Measurements from ENCODE around the gene ADAMTSL1. TPM values are rescaled to one million over a fixed set of nuclear protein-coding genes. Genes with fewer than 3 reads are reported as not detected.

ADAMTSL1 gene
- total RNA-seq, 1 donor from 2014 or later: 12.6 TPM

- Histone ChIP-seq H3K79me2 (ENCODE audit: insufficient read depth, low read length) (no peaks in the 10 kb centered on the region), H2AFZ (ENCODE audit: low read depth, low read length) (no peak overlapping the region), H3K4me2 (ENCODE audit: low read length) (no peak overlapping the region), H3K9ac (ENCODE audit: low read length) (no peak overlapping the region), H3K27ac (ENCODE audit: low read depth, low read length) (no peak overlapping the region), H3K4me3 (ENCODE audit: insufficient read depth, low read depth, low read length) (no peak overlapping the region), H4K20me1 (ENCODE audit: insufficient read depth, low read length) (no peaks in the 10 kb centered on the region), H3K4me1 (ENCODE audit: insufficient read depth, low read length) (no peaks in the 10 kb centered on the region), H3K36me3 (ENCODE audit: insufficient read depth, low read length) (peaks cover 30% of the 10 kb centered on the region), H3K9me3 (ENCODE audit: insufficient read depth, low read depth, low read length) (no peaks in the 10 kb centered on the region), H3K27me3 (ENCODE audit: insufficient read depth, low read length) (no peaks in the 10 kb centered on the region)
- no peak for FAIRE-seq
- Mint-ChIP-seq H3K36me3 (ENCODE audit: low read depth, unreplicated experiment) (no peaks in the 10 kb centered on the region), H3K4me1 (ENCODE audit: low read depth, unreplicated experiment) (no peaks in the 10 kb centered on the region), H3K4me3 (ENCODE audit: unreplicated experiment) (no peak overlapping the region), H3K9me3 (ENCODE audit: unreplicated experiment) (no peaks in the 10 kb centered on the region), H3K27ac (ENCODE audit: unreplicated experiment) (no peak overlapping the region), H3K27me3 (ENCODE audit: low read depth, unreplicated experiment) (no peaks in the 10 kb centered on the region)
- TF ChIP-seq, protein P1, sequence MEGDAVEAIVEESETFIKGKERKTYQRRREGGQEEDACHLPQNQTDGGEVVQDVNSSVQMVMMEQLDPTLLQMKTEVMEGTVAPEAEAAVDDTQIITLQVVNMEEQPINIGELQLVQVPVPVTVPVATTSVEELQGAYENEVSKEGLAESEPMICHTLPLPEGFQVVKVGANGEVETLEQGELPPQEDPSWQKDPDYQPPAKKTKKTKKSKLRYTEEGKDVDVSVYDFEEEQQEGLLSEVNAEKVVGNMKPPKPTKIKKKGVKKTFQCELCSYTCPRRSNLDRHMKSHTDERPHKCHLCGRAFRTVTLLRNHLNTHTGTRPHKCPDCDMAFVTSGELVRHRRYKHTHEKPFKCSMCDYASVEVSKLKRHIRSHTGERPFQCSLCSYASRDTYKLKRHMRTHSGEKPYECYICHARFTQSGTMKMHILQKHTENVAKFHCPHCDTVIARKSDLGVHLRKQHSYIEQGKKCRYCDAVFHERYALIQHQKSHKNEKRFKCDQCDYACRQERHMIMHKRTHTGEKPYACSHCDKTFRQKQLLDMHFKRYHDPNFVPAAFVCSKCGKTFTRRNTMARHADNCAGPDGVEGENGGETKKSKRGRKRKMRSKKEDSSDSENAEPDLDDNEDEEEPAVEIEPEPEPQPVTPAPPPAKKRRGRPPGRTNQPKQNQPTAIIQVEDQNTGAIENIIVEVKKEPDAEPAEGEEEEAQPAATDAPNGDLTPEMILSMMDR (IDR thresholded peaks at IDR 0.05; ENCODE audit: insufficient read depth, low read depth, low read length): no peak
- no peak for TF ChIP-seq EZH2 (IDR thresholded peaks at IDR 0.05; ENCODE audit: insufficient read depth, low read length)
- no peak for DNase-seq (ENCODE audit: low read depth)
Measured at GRCh38 chr9:18718932-18719331, 245.0 kb downstream of the ADAMTSL1 start.

GRCh38 chr9:18720691-18721090, 246.7 kb downstream of the ADAMTSL1 start:
- TF ChIP-seq, protein P1 (IDR thresholded peaks at IDR 0.05; ENCODE audit: insufficient read depth, low read depth, low read length): no peak
- no peak for TF ChIP-seq EZH2 (IDR thresholded peaks at IDR 0.05; ENCODE audit: insufficient read depth, low read length)
- H2AFZ ChIP-seq (ENCODE audit: low read depth, low read length): no peak overlapping the region
- Mint-ChIP-seq H3K27me3 (ENCODE audit: low read depth, unreplicated experiment) (no peaks in the 10 kb centered on the region), H3K27ac (ENCODE audit: unreplicated experiment) (no peak overlapping the region), H3K9me3 (ENCODE audit: unreplicated experiment) (no peaks in the 10 kb centered on the region), H3K36me3 (ENCODE audit: low read depth, unreplicated experiment) (no peaks in the 10 kb centered on the region), H3K4me1 (ENCODE audit: low read depth, unreplicated experiment) (no peaks in the 10 kb centered on the region), H3K4me3 (ENCODE audit: unreplicated experiment) (no peak overlapping the region)
- no peak overlapping the region for H3K4me2 ChIP-seq (ENCODE audit: low read length)
- H3K36me3 ChIP-seq (ENCODE audit: insufficient read depth, low read length): peaks cover 31% of the 10 kb centered on the region
- peak; percentile 48 for DNase-seq (ENCODE audit: low read depth)
- H3K9me3 ChIP-seq (ENCODE audit: insufficient read depth, low read depth, low read length): no peaks in the 10 kb centered on the region
- no peaks in the 10 kb centered on the region for H3K27me3 ChIP-seq (ENCODE audit: insufficient read depth, low read length)
- H3K9ac ChIP-seq (ENCODE audit: low read length): no peak overlapping the region
- H3K4me3 ChIP-seq (ENCODE audit: insufficient read depth, low read depth, low read length): no peak overlapping the region
- H3K79me2 ChIP-seq (ENCODE audit: insufficient read depth, low read length): no peaks in the 10 kb centered on the region
- no peaks in the 10 kb centered on the region for H3K4me1 ChIP-seq (ENCODE audit: insufficient read depth, low read length)
- no peak for FAIRE-seq
- H3K27ac ChIP-seq (ENCODE audit: low read depth, low read length): no peak overlapping the region
- H4K20me1 ChIP-seq (ENCODE audit: insufficient read depth, low read length): no peaks in the 10 kb centered on the region

DNA sequence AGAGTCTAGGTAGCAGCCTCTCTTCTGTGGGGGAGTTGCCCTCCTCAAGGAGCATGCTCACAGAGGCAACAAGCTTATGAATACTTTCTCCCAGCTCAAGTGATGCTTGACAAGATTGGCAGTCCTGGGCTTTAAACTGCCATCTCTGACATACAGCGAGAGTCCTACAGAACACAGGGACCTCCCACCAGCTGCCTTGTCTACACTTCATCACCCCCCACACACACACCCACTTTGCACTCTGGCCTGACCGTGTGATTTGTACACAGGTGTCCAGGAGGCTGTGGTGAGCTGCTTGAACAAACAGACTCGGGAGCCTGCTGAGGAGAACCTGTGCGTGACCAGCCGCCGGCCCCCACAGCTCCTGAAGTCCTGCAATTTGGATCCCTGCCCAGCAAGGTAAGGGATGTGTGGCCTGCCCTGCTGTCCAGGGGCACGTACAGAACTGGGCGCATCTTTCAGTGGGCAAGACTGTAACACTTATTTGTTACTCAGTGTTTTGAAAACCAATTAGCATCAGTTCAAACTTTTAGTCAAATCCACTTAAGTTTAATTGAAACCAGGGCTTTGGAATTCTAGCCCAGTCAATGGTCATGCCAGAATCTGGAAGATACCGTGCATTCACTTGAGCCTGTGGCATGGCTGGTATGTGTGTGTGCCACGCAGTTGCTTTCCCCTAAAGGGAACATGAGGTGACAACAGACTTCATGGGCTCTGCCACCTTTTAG, 247.5 kb downstream of the ADAMTSL1 start:
- Histone ChIP-seq H3K9ac (ENCODE audit: low read length) (no peak overlapping the region), H3K9me3 (ENCODE audit: insufficient read depth, low read depth, low read length) (no peaks in the 10 kb centered on the region), H2AFZ (ENCODE audit: low read depth, low read length) (no peak overlapping the region), H3K27ac (ENCODE audit: low read depth, low read length) (no peak overlapping the region), H3K4me1 (ENCODE audit: insufficient read depth, low read length) (no peaks in the 10 kb centered on the region), H3K4me3 (ENCODE audit: insufficient read depth, low read depth, low read length) (no peak overlapping the region), H3K36me3 (ENCODE audit: insufficient read depth, low read length) (peaks cover 31% of the 10 kb centered on the region), H4K20me1 (ENCODE audit: insufficient read depth, low read length) (no peaks in the 10 kb centered on the region), H3K4me2 (ENCODE audit: low read length) (no peak overlapping the region), H3K79me2 (ENCODE audit: insufficient read depth, low read length) (no peaks in the 10 kb centered on the region), H3K27me3 (ENCODE audit: insufficient read depth, low read length) (no peaks in the 10 kb centered on the region)
- Mint-ChIP-seq H3K4me1 (ENCODE audit: low read depth, unreplicated experiment) (no peaks in the 10 kb centered on the region), H3K27ac (ENCODE audit: unreplicated experiment) (no peak overlapping the region), H3K9me3 (ENCODE audit: unreplicated experiment) (no peaks in the 10 kb centered on the region), H3K4me3 (ENCODE audit: unreplicated experiment) (no peak overlapping the region), H3K27me3 (ENCODE audit: low read depth, unreplicated experiment) (no peaks in the 10 kb centered on the region), H3K36me3 (ENCODE audit: low read depth, unreplicated experiment) (no peaks in the 10 kb centered on the region)
- DNase-seq (ENCODE audit: low read depth) (no peak), FAIRE-seq (no peak)
- TF ChIP-seq EZH2 (IDR thresholded peaks at IDR 0.05; ENCODE audit: insufficient read depth, low read length): no peak
- TF ChIP-seq, protein P1 (IDR thresholded peaks at IDR 0.05; ENCODE audit: insufficient read depth, low read depth, low read length): no peak

Measured in astrocyte (in vitro differentiated cells and primary cell).